GM12878 (cell line): ENCODE data around the gene ADGRG2.

Source experiments
- CTCF ChIP-seq, 3 experiments: IDR thresholded peaks in 2 of 3; conservative IDR thresholded peaks in 1 of 3; 2 replicates each; pipeline ENCODE4 v1.5.1; 2011; ENCODE audit warnings: low read depth in 3 of 3, low read length in 3 of 3, mild to moderate bottlenecking in 3 of 3, control low read depth in 2 of 3, moderate library complexity in 2 of 3, inconsistent platforms in 1 of 3, mixed read lengths in 1 of 3; ENCODE audit not compliant: control insufficient read depth in 2 of 3, insufficient read depth in 1 of 3; ENCODE audit errors: extremely low read depth in 1 of 3
- TBL1XR1 ChIP-seq: IDR thresholded peaks from 2 replicates; pipeline ENCODE4 v1.6.1; 2012; ENCODE audit warnings: low read depth, low read length, improper control_type of control experiment
- ZNF384 ChIP-seq: IDR thresholded peaks from 2 replicates; pipeline ENCODE4 v1.6.1; 2012; ENCODE audit warnings: low read depth, mild to moderate bottlenecking, low read length, improper control_type of control experiment, borderline replicate concordance

GRCh38 chrX:19133231-19133630 is 11.0 kb upstream of the ADGRG2 start:
- no peak for TF ChIP-seq CTCF (IDR thresholded peaks at IDR 0.05 in 2 of 3, conservative IDR thresholded peaks at IDR 0.05 in 1 of 3; ENCODE audit: control insufficient read depth in 2 of 3, extremely low read depth in 1 of 3, insufficient read depth in 1 of 3, low read depth in 3 of 3, low read length in 3 of 3)
- TF ChIP-seq TBL1XR1 = no peak
- TF ChIP-seq ZNF384 = no peak
